Endometrium (tissue), 2 donors: Measurements from ENCODE around the gene BCL11A.

ENCODE experiments used
- FAIRE-seq: peaks from 2 replicates; lab custom pipeline; 2012; peaks lifted over from hg19 to GRCh38; lab: Jason Lieb, UNC
- donor health status: control.
- donor health status: control.

Gene BCL11A

DNA sequence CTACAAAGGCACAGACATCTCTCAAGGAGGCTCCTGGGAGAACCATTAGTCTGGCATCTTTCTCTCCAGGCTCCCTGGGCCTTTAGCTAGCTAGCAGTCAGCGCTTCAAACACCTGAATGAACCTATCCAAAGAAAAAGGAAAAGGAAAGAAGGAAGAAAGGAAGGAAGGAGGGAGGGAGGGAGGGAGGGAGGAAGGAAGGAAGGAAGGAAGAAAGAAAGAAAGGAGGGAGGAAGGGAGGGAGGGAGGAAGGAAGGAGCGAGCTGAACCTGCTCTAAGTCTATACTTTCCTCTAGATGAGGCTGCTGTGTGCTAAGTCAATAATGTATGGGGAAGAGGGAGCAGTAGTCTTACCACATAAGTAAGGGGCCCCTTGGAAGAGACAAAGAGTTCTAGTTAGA lies 5.1 kb upstream of the BCL11A start:
- no peak for FAIRE-seq

DNA sequence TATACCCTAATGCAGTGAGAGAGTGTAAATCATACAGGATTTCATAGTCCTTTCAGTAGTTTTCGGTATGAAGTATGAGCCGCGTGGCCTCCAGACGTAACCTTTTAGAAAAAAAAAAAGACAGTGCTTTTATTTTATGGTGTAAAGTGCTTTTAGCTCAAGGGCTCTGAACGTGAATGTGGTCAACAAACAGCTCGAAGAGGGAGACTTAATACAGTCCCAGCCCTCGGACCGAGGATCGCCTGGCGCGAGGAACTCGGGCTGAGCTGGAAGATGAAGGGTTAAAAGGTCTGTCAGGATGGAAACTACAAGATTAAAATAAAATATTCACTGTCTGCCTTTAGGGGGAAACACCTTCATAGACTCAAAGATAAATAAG lies 4.0 kb upstream of the BCL11A start:
- no peak for FAIRE-seq

DNA sequence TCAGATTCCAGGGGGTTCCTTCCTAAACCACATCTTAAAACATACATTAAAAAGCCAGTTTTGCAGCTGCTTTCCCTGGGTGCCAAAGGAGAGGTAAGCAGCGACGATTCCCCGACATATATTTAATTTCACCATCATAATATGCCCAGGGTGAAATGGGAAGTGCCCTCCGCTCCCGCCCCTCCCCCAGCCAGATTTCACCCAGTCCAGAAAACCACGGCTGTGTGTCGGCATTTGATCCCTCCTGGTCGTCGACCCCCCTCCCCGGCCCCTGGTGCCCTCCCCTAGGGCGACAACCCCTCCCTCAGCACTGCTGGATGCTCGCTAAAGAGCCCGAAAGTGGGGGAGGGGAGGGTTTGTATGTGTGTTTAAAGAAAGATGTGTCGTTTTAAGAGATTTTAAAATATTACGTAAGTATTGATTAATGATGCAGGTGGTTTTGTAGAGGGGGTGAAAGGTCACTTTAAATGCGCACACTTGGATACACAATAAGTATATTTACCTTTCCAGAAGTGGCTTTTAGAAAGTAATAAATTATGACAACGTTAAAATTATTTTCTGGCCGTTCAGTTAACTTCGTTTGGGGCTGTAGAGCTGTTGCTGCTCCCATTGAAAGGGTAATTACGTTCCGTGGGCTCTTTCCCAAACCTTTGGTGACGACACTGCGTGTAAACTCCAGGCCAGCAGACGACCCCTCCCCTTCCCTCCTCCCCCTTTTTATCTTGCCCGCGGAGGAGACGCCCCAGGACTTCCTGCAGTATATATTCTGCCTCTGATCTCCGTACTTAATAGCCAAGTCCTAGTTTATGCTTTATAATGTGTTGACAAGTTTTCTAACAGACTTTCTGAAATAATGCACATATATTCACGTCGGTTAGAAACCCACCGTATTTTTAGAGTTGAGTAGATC lies 3.4 kb upstream of the BCL11A start:
- no peak for FAIRE-seq

- FAIRE-seq = no peak
Observed at GRCh38 chr2:60556175-60556574, 2.7 kb upstream of the BCL11A start.

DNA sequence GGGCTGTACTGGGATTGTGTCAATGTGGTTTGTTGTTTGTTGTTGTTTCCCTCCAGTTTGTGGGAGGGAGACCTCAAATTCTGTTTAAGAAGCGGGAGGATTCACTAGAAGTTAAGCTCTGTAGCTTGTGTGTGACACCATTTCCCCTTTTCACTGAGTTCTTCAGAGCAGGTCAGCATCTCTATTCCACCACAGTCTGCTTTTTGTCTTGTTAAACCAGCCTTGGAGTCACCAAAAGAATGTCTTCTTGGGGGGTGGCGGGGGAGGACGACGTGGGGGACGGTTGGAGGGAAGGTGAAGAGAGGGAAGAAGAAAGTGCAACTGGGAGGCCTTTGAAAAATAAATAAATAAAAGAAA lies 2.3 kb upstream of the BCL11A start:
- FAIRE-seq = no peak

GRCh38 chr2:60555066-60555782 lies 1.8 kb upstream of the BCL11A start:
- no peak for FAIRE-seq

DNA sequence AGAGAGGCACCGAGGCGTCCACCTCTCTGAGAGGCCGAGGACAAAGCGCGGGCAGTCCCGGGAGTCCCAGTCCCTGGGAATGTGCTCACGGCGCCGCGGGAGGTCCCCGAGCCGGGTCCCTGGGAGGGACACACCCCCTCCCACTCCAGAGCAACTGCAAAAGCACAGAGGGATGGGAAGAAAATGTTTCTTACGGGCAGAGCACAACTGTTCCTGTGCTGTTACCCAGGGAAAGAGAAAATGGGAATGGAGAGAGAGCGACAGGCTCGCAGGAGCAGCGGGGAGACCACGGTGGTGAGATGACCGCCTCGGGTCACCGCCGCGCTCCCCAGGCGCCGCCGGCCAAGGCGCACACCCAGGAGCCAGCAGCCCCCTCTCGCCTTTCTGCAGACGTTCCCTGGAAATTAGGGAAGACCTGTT lies 1.2 kb upstream of the BCL11A start:
- FAIRE-seq = no peak

DNA sequence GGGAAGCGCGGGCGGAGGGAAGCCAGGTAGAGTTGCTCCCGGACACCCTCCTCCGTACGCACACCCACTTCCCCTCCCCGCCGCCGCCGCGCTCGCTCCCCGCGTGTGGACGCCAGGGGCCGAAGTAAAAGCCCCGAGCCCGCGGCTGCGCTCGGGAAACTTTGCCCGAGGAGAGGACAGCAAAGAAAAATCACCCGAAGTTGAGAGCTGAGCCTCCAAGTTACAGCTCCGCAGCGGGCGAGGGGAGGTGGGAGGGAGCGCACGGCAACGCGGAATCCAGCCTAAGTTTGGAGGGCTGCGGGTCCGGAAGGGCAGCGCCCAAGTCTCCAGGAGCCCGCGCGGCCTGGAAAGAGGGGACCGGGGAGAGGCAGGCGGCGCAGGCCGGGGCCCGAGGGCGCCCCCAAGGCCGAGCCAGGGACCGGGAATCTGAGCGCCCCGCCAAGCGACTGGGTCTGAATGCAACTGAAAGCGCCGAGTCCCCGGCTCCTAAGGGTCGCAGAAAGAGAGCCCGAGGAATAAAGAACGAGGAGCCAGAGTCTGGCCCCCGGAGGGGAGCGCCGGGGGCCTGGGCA lies 706 bp upstream of the BCL11A start:
- no peak for FAIRE-seq

GRCh38 chr2:60552851-60553494 lies 481 bp downstream of the BCL11A start:
- FAIRE-seq = no peak

- FAIRE-seq = no peak
Observed at GRCh38 chr2:60552078-60552850, 1.2 kb downstream of the BCL11A start.

- FAIRE-seq = no peak
Observed at GRCh38 chr2:60551240-60552077, 2.0 kb downstream of the BCL11A start.

DNA sequence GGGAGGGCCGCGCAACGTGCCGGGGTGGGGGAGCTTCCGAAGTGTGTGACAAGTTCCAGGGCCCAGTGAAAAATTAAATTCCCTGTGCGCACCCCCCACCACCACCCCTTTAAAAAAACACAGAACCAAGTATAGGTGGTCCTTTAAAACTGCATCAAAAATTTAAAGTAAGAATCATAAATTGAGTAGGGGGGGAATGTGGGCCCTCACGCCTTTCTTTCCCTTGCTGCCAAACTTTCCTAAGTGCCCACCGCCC lies 2.5 kb downstream of the BCL11A start:
- no peak for FAIRE-seq

GRCh38 chr2:60550178-60550983 lies 3.1 kb downstream of the BCL11A start:
- FAIRE-seq = no peak

DNA sequence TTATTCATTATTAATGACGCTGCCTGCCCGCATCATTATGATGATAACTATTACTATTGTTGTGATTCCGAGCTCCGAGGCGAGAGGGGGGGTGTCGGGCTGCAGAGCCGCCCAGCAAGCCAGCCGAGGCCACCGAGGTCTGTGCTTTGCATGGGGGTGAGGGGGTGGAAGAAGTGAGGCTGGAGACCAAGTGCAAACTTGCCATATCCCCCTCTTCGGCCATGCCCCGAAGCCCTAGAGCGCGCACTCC lies 3.6 kb downstream of the BCL11A start:
- no peak for FAIRE-seq

DNA sequence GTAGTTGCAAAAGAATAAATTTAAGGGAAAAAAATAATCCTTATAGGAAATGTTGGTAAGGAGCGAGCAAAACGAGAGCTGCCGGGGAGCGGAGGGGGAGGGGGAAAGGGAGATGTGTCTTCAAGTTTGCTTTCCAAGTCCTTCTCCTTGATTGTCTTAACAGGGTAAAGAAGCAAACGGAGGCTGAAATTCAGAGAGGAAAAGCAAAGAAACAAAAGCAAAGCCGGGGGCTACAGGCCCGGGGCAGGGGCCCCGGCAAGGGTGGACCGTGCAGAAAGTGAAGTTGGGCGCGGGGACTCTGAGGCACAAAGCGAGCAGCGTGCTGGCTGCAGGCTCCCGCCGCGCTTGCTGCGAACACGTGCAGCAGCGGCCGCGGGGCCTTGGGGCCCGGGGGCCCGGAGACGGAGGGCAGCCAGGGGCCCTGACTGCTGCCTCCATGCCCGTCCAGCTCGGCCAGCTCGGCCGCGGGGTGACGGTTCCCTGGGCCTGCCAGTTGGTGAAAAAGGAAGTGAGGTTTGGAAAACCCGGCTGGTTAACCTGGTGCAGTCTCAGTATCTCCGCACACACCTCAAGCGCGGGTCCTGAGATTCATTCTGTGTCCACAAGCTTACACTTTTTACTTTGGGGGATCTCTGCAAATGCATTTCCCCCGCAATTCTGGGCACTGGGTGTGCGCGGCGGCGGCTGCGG lies 4.1 kb downstream of the BCL11A start:
- FAIRE-seq = no peak

GRCh38 chr2:60548845-60549237 lies 4.6 kb downstream of the BCL11A start:
- FAIRE-seq = no peak

- FAIRE-seq = no peak
Observed at GRCh38 chr2:60548311-60548710, 5.1 kb downstream of the BCL11A start.

GRCh38 chr2:60547841-60548240 lies 5.6 kb downstream of the BCL11A start:
- no peak for FAIRE-seq

- no peak for FAIRE-seq
Observed at GRCh38 chr2:60546756-60547420, 6.6 kb downstream of the BCL11A start.
